NB4 (cell line): ENCODE data around the gene FAM209A.

Experiments
- MAX ChIP-seq: IDR thresholded peaks from 2 replicates; pipeline ENCODE4 v1.6.1; 2011; ENCODE audit warnings: low read depth, low read length
- MYC ChIP-seq: IDR thresholded peaks from 2 replicates; pipeline ENCODE4 v1.6.1; 2011; ENCODE audit warnings: low read depth, low read length
- POLR2A ChIP-seq: IDR thresholded peaks from 2 replicates; pipeline ENCODE4 v1.6.1; 2011; ENCODE audit warnings: mild to moderate bottlenecking; ENCODE audit not compliant: insufficient read length; ENCODE audit errors: extremely low read depth
- TF ChIP-seq, protein P1 (sequence below): IDR thresholded peaks from one replicate; pipeline ENCODE4 v1.5.1; 2012; ENCODE audit warnings: low read depth, low read length

- TF ChIP-seq, protein P1, sequence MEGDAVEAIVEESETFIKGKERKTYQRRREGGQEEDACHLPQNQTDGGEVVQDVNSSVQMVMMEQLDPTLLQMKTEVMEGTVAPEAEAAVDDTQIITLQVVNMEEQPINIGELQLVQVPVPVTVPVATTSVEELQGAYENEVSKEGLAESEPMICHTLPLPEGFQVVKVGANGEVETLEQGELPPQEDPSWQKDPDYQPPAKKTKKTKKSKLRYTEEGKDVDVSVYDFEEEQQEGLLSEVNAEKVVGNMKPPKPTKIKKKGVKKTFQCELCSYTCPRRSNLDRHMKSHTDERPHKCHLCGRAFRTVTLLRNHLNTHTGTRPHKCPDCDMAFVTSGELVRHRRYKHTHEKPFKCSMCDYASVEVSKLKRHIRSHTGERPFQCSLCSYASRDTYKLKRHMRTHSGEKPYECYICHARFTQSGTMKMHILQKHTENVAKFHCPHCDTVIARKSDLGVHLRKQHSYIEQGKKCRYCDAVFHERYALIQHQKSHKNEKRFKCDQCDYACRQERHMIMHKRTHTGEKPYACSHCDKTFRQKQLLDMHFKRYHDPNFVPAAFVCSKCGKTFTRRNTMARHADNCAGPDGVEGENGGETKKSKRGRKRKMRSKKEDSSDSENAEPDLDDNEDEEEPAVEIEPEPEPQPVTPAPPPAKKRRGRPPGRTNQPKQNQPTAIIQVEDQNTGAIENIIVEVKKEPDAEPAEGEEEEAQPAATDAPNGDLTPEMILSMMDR: no peak
- no peak for TF ChIP-seq POLR2A
- TF ChIP-seq MYC: no peak
- TF ChIP-seq MAX: no peak
Measured at GRCh38 chr20:56506103-56506502, 18.4 kb upstream of the FAM209A start.
